Superior temporal gyrus (tissue), 1 donor: ENCODE data around the gene NETO2.
"Not testable (repeated sequence)": the region's sequence is repeated elsewhere in the genome, so short reads cannot be mapped to it uniquely, and the experiment has no call there.

Experiments used
- DNase-seq: peaks from one replicate; pipeline ENCODE4 v3.0.0-alpha.2; 2016; ENCODE audit errors: extremely low spot score

Gene NETO2, protein sequence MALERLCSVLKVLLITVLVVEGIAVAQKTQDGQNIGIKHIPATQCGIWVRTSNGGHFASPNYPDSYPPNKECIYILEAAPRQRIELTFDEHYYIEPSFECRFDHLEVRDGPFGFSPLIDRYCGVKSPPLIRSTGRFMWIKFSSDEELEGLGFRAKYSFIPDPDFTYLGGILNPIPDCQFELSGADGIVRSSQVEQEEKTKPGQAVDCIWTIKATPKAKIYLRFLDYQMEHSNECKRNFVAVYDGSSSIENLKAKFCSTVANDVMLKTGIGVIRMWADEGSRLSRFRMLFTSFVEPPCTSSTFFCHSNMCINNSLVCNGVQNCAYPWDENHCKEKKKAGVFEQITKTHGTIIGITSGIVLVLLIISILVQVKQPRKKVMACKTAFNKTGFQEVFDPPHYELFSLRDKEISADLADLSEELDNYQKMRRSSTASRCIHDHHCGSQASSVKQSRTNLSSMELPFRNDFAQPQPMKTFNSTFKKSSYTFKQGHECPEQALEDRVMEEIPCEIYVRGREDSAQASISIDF

DNA sequence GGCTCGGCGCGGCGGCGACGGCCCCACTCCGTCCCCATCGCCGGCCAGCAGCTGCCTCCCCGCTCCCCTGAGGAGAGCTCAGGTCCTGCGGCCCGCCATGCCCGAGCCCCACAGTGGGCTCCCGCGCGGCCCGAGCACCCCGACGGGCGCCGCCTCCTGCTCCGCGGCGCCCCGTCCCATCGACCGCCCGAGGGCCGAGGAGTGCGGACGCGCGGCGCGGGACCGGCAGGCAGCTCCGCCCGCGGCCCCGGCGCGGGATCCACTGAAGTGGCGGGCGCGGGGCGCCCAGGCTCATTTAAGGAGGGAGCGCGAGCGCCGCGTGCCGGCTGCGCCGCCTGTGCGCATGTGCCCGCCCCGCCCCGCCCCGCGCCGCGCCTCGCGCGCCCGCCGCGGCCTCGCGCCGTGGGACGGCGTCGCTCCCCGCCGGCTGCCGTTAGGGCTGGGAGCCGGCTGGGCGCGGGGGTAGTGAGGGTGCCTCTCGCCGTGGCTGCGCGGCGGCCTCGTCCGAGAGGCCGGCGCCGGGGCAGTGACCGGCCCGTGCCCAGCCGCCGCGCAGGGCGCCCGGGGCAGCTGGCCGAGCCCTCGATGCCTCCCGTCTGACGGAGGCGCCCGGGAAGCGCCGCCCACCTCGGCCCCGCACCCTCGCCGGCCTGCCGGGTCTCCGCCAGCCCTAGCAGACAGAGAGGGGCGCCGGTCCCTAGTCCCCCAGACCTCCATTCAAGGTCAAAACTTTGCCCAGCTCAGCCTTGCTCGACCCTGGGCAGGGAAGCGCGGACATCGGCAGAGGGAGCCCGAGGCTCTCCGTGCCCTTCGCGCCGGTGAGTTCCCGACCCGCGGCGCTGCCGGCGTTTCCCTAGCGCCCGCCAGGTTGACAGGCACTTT, at the start of gene NETO2:
NETO2 (minus strand) TSS at position 269 of the 882 bp plus-strand sequence. CDS start 333 bp downstream, outside the sequence.
- no peak for DNase-seq

DNA sequence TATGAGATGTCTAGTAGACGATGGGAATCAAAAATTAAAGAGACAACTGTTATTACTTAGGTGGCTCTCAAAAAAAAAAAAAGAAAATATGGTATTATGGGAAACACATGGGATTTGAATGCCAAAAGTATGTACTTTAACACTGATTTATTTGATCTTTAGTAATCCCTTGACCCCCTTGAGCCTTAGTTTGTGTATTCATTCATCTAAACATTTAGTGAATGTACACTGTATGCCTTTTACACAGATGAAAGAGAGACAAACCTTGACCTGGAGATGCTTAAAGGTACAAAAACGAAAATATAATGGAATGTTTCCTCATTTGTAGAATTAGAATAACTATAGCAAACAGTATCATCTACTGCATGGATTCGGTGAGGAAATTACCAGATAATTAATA, 38.6 kb upstream of the NETO2 start:
- no peak for DNase-seq

DNA sequence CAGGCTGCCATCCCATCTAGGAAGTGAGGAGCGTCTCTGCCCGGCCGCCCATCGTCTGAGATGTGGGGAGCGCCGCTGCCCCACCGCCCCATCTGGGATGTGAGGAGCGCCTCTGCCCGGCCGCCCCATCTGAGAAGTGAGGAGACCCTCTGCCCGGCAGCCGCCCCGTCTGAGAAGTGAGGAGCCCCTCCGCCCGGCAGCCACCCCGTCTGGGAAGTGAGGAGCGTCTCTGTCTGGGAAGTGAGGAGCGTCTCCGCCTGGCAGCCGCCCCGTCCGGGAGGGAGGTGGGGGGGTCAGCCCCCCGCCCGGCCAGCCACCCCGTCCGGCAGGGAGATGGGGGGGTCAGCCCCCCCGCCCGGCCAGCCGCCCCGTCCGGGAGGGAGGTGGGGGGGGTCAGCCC, 37.3 kb upstream of the NETO2 start:
- DNase-seq: not testable (repeated sequence)

DNA sequence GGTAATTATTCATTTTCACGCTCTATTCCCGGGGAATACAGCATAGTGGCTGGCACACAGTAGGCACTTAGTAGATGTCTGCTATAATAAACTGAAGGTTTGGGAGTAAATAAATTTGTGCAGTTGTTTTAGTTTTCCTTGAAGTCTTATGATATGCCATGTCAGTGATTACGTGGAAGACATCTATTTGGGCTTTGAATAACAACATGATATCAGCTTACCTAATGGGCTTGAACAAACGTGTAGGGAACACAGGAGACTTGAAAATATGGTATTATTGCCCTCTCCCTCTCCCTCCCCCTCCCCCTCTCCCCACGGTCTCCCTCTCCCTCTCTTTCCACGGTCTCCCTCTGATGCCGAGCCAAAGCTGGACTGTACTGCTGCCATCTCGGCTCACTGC, 36.3 kb upstream of the NETO2 start:
- DNase-seq: no peak

DNA sequence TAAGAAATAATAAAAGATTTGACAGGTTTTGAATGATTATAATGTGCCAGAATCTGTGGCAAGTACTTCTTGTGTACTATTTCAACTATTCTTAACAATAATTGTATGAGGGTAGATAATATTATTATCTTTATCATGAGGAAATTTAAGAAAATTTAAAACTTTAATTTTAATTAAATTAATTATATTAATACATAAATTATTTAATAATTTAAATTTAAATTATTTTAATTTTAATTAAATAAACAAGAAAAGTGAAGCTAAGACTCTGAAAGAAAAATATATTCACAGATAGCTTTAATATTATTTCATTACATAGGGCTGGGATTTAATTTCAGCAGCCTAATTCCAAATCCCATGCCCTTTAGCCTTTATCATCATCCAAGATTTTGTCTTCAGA, 31.4 kb upstream of the NETO2 start:
- DNase-seq: no peak

DNA sequence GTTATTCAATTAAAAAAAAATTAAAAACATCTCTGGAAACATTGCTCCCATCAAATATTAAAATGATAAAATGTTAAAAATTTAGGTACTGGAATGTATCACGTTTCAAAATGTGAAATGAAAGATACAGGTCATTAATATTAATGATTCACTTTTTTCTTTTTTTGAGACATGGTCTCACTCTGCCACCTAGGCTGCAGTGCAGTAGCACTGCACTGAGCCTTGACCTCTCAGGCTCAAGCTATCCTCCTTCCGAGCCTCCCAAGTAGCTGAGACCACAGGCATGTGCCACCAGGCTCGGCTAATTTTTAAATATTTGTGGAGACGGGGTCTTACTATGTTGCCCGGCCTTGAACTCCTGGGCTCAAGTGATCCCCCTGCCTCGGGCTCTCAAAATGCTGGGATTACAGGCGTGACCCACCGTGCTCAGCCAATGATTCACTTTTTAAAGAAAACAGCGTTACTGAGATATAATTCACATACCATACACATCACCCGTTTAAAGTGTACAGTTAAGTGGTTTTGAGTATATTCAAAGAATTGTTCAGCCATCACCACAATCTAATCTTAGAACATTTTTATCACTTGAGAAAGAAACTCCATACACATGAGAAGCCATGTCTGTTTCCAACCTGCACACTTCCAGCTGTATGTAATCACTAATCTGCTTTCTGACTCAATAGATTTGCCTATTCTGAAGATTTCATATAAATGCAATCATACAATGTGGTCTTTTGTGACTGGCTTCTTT, 19.1 kb upstream of the NETO2 start:
- DNase-seq: no peak

DNA sequence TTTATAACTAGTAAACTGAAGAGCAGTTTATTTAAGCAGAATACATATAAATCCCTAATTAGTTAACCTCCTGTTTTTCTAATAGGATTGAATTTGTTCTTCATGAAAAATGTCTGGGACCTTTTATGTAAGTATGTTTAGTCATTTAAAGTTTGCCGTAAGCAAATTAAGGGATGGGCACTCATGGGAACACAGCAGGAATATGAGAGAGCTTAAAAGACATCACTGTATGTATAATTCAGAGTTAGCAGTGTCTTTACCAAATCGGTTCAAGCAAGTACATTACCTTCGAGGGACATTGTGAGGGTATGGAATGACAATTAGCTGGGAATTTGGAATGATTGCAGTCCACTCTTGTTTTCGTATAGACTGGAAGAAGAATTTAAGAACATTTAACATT, 17.7 kb upstream of the NETO2 start:
- no peak for DNase-seq

DNA sequence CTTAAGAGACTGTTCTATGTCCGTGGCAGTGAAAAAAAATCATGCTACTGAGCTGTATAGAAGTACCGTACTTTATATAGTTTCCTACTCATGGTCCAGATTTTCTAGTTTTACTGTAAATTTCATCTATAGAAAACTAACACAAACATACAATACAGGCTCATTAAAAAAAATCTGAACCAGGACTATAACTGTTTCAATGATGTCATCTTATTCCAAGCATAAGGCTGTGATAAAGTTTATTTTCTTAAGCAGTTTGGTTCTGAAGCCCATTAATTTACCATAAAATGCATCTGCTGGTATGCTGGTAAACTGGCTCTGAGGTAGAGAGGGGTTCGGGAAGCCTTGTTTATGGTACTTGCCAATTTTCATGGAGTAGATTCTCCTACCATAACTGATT, 16.7 kb upstream of the NETO2 start:
- no peak for DNase-seq

DNA sequence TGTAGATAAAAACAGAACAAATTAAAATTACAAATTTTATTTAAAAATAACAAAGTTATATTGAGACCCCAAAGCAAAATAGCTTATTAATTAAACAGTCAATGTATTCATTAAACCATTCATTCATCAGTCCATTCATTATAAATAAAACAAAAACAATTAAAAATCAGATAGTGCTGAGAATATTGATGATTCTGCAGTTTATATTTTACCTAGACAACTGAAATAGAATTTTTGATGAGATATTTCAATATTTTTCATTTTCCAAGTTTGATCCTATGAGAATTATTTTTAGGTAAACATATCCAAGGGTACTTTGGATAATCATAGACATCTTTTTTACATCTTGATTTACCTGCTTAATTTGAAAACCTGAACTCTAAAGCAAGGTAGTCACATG, 15.2 kb upstream of the NETO2 start:
- no peak for DNase-seq

DNA sequence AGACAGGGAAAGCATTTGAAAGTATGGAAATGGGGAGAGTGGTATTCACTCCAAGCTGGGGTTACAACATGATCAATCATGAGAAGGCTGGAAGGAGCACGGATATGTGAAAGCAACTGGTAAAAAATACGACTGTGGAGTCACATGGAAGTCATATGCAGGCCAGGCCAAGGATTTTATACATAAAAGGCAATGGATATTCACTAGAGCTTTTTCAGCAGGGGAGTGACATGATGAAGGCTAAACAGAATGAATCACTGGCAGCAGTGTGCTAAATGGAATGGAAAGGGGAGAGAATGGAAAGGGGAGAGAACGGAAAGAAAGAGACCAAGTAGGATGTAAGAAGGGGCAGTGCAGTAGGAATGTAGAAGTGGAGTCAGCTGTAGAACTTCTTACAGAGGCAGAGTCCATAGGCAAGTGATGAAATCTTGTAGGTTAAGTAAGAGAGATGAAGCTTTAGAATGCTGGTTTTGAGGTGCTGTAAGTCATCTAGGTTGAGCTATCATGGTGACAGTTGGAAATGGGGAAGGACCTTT, 13.0 kb upstream of the NETO2 start:
- no peak for DNase-seq

DNA sequence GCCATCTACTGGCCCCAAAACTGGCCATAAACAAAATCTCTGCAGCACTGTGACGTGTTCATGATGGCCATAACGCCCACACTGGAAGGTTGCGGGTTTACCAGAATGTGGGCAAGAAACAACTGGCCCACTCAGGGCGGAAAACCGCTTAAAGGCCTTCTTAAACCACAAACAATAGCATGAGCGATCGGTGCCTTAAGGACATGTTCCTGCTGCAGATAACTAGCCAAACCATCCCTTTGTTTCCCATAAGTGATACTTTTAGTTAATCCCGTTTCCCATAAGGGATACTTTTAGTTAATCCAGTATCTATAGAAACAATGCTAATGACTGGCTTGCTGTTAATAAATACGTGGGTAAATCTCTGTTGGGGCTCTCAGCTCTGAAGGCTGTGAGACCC, 8.8 kb upstream of the NETO2 start:
- not testable (repeated sequence) for DNase-seq

DNA sequence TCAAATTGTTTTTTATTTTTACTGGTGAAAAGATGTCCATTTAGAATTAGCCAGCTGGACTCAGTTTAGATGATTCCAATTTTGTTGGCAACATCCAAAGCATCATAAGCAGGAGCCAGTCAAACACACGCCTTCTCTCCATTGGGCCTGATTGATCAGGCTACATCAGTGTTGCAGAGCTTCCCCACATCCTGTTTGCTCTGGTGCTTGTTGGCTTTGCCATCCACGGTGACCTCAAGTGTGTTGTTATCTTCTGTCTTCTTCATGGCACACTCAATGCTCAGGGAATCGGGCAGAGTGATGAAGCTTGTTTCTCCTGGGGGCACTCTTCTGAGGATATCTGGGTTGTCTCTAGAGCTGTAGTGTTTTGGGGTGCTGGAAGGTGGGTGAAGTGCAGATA, 6.3 kb upstream of the NETO2 start:
- no peak for DNase-seq

DNA sequence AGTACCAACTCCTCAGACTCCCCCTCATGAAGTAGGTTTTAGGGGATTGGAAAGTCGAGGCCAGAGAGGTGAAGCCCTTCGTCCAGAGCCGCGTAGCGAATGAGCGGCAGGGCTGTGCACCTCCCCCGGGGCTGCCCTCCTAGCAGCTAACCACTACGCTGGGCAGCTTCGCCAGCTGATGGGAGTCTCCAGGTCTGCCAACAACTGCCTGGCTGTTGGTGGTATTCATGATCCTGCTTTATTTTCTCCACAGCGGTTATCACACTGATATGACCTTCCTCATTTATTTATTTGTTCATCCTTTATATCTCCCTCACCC, 773 bp upstream of the NETO2 start:
- no peak for DNase-seq

DNA sequence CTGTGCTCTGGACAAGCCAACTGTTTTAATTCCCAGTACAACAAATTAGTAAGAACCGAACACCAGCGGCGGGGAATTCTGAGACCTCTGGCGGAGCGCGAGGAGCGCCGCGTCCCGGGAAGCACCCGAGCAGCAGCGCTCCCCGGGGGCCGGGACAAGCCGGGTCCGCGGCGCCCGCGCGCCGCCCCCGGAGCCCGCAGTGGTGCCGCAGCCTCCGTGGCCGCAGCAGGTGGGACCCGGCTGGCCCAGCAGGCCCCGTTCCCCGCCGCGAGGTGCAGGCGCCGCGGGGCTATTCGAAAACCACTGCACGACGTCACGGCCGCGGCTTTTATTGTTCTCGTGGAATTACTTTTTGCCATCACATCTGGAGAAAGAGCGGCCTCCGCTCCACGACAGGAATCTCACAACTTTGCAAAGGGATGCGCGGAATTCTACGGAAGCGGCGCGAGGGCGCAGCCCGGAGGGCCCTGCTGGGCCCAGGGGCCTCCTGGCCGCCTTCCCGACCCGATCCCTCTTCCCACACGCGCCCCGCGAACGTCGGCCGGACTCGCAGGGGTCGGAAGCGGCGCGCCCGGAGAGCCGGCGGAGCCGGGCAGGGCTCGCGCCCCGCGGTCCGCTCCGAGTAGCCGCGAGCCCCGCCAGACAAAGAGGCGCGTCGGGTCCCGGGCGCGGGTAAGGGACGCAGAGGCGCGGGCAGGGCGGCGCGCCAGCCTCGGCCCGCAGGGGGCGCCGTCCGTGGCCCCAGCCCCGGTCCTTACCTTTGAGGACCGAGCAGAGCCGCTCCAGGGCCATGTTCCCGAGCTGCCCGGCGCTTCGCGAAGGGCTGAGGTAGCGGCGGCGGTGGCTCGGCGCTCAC, 696 bp downstream of the NETO2 start:
- DNase-seq: no peak

DNA sequence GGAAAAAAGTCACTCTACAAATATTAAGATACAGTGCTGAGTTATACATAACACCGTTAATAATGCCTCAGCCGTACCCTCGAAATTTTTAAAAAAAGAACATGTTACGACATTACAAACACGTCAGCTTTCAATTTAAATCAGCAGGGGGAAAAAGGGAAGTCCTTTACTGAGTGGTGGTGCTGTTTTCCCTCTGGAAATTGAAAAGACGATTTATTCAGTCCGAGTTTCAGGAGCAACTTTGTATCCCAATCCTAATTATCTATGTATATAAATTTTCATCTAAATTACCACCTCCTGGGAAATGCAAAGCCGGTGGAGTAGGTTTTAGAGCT, 1.3 kb downstream of the NETO2 start:
- peak; percentile 51 for DNase-seq

DNA sequence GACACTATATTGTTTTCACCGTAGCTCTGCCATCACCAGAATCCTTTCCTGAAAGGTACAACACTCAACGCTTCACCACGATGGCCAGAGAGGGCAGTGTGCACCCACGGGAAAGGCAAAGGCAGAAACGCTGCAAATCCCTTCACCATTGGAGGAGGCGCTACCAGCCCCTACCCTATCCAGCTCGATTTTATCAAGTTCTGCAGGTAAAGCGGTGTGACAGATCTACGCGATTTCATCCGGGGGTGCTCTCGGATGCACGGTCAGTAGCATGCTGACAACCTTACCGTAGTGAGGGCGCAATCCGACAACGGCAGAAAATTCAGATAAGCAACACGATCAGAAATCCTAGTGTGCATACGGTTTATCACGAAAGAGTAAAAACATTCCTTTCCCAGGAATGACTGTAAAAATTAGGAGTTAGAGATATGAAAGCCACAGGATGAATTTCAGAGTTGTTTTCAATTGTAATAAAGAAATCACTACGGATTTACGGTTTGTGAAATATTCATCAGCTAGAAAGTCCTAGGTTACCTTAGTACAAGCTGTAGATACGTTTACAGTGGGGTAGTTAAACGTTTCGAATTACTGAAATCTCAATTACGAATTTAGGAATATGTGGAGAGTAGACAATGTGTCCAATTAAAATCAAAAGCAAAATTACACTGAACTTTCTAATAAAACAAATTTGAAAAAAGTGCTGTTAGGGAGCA, 1.8 kb downstream of the NETO2 start:
- DNase-seq: peak; percentile 94

DNA sequence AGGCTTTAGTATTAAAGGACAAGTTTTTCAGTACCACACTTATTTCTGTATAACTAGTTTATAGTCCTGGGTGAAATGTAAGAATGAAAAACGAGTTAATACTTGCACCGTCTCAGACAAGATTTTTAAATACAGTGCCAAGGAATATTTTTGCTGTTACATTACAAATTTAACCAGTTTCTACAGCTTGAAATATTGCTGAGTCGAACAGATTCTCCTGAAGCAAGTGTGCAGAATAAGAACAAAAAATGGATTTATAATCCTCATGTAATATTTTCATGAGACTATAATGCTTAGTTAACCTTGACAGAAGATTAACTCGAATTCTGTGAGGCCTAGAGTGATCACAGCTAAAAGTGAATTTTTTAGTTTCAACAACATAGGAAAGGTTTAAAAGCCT, 3.1 kb downstream of the NETO2 start:
- DNase-seq: no peak

DNA sequence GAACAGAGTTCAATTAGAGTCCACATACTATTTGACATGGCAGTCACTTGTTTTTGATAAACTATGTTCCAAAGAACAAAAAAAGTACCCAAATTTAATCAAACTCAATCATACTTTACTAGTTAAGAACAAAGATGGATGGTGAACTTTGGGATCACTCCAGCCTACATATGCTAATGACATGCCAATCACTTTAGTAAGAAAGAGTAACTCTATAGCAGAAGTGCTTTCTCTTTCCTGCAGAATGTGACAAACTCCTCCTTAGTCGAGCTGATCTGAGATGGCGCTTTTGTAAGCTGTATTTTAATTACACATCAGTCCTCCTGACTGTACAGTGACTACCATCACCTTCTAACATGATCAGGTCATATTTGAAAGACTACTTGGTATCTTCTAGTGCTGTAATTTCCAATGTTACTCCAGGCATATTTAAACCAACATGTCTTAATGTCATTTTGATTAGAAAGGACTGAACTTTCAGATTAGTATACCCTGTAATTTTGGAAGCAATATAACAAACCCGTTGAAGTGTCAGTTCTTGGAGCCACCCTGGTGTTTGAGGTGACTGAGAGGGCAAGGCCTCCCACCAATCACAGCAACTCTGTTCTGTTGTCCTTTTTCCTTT, 4.1 kb downstream of the NETO2 start:
- no peak for DNase-seq

DNA sequence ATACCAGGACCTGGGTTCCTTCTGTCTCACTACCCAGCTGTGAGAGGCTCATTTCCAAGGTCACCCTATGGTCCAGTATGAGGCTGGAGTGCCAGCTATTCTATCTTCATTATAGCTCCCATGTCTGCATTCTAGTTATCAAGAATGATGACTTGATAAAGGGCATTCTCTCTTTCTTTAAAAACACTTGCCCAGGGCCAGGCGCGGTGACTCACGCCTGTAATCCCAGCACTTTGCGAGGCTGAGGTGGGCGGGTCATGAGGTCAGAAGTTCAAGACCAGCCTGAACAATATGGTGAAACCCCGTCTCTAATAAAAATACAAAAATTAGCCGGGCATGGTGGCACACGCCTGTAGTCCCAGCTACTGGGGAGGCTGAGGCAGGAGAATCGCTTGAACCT, 5.8 kb downstream of the NETO2 start:
- not testable (repeated sequence) for DNase-seq
